A549 (cell line): Measurements from ENCODE around the gene MAGI2.
"Not testable (repeated sequence)": the region's sequence is repeated elsewhere in the genome, so short reads cannot be mapped to it uniquely, and the experiment has no call there.

Experiments
- CBX2 ChIP-seq: fragments of 200-600 bp; sonication (generic); IDR thresholded peaks from 2 replicates; pipeline ENCODE4 v1.6.1; 2016; ENCODE audit warnings: low read depth, mild to moderate bottlenecking, borderline replicate concordance
- CHD2 ChIP-seq: fragments of 150-350 bp; IDR thresholded peaks from 2 replicates; pipeline ENCODE4 v1.6.1; 2014; ENCODE audit warnings: low read length; ENCODE audit not compliant: partially characterized antibody
- EP300 ChIP-seq, 2 experiments: fragments of >200 bp; sonication (Bioruptor Twin); formaldehyde crosslinking; IDR thresholded peaks; 2 replicates in 1 of 2; 3 replicates in 1 of 2; pipeline ENCODE4 v1.6.1; 2016 to 2017
- POLR2A ChIP-seq: IDR thresholded peaks from 2 replicates; pipeline ENCODE4 v1.6.1; 2012; ENCODE audit warnings: mild to moderate bottlenecking, low read length
- TF ChIP-seq, protein P1 (sequence below): fragments of 150-350 bp; IDR thresholded peaks from 2 replicates; pipeline ENCODE4 v1.6.1; 2014; ENCODE audit warnings: low read depth, mild to moderate bottlenecking, low read length
- TF ChIP-seq, protein P2 (sequence below): fragments of >200 bp; sonication (Bioruptor Twin); formaldehyde crosslinking; IDR thresholded peaks from 3 replicates; pipeline ENCODE4 v1.5.1; 2016

DNA sequence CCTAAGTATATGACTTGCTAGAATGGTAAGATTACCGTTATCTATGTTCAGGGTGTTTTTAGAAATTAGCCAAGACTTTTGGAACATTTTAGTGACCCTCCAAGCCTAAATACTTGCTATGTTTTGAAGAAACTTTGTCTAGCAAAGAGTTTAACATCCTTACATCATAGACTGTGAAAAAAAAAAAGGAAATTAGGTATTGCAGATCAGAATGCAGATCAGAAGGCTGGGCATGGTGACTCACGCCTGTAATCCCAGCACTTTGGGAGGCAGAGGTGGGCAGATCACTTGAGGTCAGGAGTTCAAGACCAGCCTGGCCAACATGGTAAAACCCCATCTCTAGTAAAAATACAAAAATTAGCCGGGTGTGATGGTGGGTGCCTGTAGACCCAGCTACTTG, 10.7 kb downstream of the MAGI2 start:
- TF ChIP-seq, protein P1, sequence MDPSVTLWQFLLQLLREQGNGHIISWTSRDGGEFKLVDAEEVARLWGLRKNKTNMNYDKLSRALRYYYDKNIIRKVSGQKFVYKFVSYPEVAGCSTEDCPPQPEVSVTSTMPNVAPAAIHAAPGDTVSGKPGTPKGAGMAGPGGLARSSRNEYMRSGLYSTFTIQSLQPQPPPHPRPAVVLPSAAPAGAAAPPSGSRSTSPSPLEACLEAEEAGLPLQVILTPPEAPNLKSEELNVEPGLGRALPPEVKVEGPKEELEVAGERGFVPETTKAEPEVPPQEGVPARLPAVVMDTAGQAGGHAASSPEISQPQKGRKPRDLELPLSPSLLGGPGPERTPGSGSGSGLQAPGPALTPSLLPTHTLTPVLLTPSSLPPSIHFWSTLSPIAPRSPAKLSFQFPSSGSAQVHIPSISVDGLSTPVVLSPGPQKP, result not testable (repeated sequence)
- not testable (repeated sequence) for TF ChIP-seq CHD2; POLR2A; CBX2; EP300 (IDR thresholded peaks at IDR 0.05)
- TF ChIP-seq, protein P2, sequence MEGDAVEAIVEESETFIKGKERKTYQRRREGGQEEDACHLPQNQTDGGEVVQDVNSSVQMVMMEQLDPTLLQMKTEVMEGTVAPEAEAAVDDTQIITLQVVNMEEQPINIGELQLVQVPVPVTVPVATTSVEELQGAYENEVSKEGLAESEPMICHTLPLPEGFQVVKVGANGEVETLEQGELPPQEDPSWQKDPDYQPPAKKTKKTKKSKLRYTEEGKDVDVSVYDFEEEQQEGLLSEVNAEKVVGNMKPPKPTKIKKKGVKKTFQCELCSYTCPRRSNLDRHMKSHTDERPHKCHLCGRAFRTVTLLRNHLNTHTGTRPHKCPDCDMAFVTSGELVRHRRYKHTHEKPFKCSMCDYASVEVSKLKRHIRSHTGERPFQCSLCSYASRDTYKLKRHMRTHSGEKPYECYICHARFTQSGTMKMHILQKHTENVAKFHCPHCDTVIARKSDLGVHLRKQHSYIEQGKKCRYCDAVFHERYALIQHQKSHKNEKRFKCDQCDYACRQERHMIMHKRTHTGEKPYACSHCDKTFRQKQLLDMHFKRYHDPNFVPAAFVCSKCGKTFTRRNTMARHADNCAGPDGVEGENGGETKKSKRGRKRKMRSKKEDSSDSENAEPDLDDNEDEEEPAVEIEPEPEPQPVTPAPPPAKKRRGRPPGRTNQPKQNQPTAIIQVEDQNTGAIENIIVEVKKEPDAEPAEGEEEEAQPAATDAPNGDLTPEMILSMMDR, result not testable (repeated sequence)
